Loucy (cell line): ENCODE measurements around the gene ADD2.

ENCODE experiments used
- CTCF ChIP-seq: fragments of 200-600 bp; sonication (generic); conservative IDR thresholded peaks from 2 replicates; pipeline ENCODE4 v1.5.1; 2014; ENCODE audit warnings: mild to moderate bottlenecking, antibody characterized with exemption, low read length
- EZH2phosphoT487 ChIP-seq: fragments of 200-600 bp; IDR thresholded peaks from 2 replicates; pipeline ENCODE4 v1.6.1; 2018; ENCODE audit warnings: antibody characterized with exemption, mild to moderate bottlenecking, moderate library complexity, borderline replicate concordance

GRCh38 chr2:70626254-70626990 is 141.6 kb downstream of the ADD2 start:
- TF ChIP-seq CTCF (no peak), EZH2phosphoT487 (no peak)
